Upper lobe of right lung (tissue), 1 donor: Measurements from ENCODE around the gene KIR2DL3. TPM values are rescaled to one million over a fixed set of nuclear protein-coding genes. Genes with fewer than 3 reads are reported as not detected.

Experiments used
- ATAC-seq: fragments of 200-7000 bp; cut with Tn5 transposase; one replicate; pipeline ENCODE4 v1.9.1; 2020; ENCODE audit warnings: mild to moderate bottlenecking, moderate library complexity
- DNase-seq: peaks from one replicate; pipeline ENCODE4 v3.0.0-alpha.2; 2020
- H3K27ac ChIP-seq: fragments of 200-600 bp; one replicate; pipeline ENCODE4 v1.8.0; 2022
- H3K27me3 ChIP-seq: fragments of 200-600 bp; one replicate; pipeline ENCODE4 v1.8.0; 2022; ENCODE audit warnings: mild to moderate bottlenecking
- H3K36me3 ChIP-seq: fragments of 200-600 bp; one replicate; pipeline ENCODE4 v1.8.0; 2022
- H3K4me1 ChIP-seq: fragments of 200-600 bp; one replicate; pipeline ENCODE4 v1.8.0; 2022
- H3K4me3 ChIP-seq: fragments of 200-600 bp; one replicate; pipeline ENCODE4 v1.8.0; 2022; ENCODE audit warnings: mild to moderate bottlenecking
- H3K9me3 ChIP-seq: fragments of 200-600 bp; one replicate; pipeline ENCODE4 v1.8.0; 2022
- intact Hi-C: fragments of 100-400 bp; cut with DNase I; formaldehyde crosslinking; loops from one replicate; pipeline ENCODE4 v1.11.0; 2022
- total RNA-seq: library from RNA; stranded (reverse); fragmentation: NEBNext Ultra II Directional; extraction: Animal tissue kit (Norgen Biotek cat#: 25700); gene quantifications from one replicate; pipeline ENCODE4 v1.2.1, GENCODE V29; 2021
- TF ChIP-seq, protein P1 (sequence below): fragments of 200-600 bp; IDR thresholded peaks from one replicate; pipeline ENCODE4 v1.8.0; 2022; ENCODE audit warnings: antibody characterized with exemption
- donor health status: DM: no; HTN: yes; CAD: no; lungs with severe emphysema.

Gene KIR2DL3
- total RNA-seq, 1 donor from 2014 or later = not detected

DNA sequence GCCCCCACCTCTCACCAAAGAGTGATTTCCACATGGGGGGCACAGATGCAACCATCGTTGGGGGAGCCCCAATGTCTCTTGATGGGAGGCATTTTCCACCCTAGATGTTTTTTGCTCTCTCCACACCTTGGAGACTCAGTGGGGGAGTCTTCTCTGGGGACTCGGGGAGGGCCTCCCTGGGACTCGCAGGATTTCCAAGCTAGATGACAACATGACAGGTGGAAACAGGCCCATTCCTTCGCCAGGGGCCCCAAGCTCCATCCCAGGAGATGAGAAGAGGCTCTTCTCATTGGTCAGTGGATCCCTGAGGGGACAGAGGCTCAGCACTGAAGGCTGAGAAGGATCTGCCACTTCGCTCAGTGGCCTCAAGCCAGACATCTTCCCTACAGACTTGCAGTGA, 52.4 kb downstream of the KIR2DL3 start:
- TF ChIP-seq, protein P1, sequence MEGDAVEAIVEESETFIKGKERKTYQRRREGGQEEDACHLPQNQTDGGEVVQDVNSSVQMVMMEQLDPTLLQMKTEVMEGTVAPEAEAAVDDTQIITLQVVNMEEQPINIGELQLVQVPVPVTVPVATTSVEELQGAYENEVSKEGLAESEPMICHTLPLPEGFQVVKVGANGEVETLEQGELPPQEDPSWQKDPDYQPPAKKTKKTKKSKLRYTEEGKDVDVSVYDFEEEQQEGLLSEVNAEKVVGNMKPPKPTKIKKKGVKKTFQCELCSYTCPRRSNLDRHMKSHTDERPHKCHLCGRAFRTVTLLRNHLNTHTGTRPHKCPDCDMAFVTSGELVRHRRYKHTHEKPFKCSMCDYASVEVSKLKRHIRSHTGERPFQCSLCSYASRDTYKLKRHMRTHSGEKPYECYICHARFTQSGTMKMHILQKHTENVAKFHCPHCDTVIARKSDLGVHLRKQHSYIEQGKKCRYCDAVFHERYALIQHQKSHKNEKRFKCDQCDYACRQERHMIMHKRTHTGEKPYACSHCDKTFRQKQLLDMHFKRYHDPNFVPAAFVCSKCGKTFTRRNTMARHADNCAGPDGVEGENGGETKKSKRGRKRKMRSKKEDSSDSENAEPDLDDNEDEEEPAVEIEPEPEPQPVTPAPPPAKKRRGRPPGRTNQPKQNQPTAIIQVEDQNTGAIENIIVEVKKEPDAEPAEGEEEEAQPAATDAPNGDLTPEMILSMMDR = no peak
- DNase-seq = no peak
- peaks cover 3% of the 10 kb centered on the region for H3K27me3 ChIP-seq
- intact Hi-C loops = no loop called here
- no peak overlapping the region for H3K4me3 ChIP-seq
- H3K4me1 ChIP-seq = no peaks in the 10 kb centered on the region
- no peak overlapping the region for H3K27ac ChIP-seq
- no peaks in the 10 kb centered on the region for H3K9me3 ChIP-seq
- H3K36me3 ChIP-seq = no peaks in the 10 kb centered on the region
- no peak for ATAC-seq

DNA sequence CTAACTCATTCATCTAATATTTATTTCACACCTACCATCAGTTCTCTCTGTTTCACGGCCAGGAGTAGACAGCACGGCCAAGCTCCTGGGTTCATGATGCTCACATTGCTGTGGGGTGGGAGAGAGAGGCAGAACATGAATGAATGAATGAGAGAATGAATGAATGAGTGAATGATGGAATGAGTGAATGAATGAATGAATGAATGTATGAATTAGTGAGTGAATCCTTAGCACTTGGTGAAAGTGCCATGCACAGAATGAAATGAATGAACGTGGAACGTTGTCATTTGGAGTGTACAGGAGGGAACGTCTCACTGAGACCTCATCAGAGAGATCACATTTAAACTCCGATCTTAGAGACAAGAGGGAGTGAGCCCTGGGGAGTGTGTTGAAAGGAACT, 53.2 kb downstream of the KIR2DL3 start:
- Histone ChIP-seq H3K27me3 (no peaks in the 10 kb centered on the region), H3K4me3 (no peak overlapping the region), H3K36me3 (no peaks in the 10 kb centered on the region), H3K4me1 (no peaks in the 10 kb centered on the region), H3K9me3 (no peaks in the 10 kb centered on the region), H3K27ac (no peak overlapping the region)
- intact Hi-C loops = no loop called here
- TF ChIP-seq, protein P1 = no peak
- ATAC-seq (no peak), DNase-seq (no peak)

DNA sequence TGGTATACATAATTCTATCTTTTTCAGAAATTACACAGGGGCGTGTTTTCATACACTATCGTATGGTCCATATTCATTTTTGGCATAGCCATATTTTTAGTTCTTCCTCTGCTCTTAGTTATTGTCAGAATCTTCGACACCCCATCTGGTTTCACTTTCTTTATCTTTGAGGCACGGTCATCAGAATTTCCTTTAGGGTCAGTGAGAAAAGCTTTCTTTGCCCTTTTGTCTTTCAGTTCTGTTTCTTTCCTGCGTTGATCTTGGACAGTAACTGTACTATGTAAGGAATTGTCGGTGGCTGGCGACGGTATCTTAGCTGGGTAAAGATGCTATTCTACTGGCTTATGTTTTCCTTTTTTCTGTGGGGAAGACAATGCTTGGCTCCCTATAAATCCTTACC, 54.5 kb downstream of the KIR2DL3 start:
- TF ChIP-seq, protein P1 = no peak
- intact Hi-C loops = no loop called here
- ATAC-seq (no peak), DNase-seq (no peak)
- Histone ChIP-seq H3K4me3 (peak overlapping the region; percentile 32), H3K27ac (no peak overlapping the region), H3K9me3 (no peaks in the 10 kb centered on the region), H3K36me3 (no peaks in the 10 kb centered on the region), H3K27me3 (peaks cover 3% of the 10 kb centered on the region), H3K4me1 (no peaks in the 10 kb centered on the region)

DNA sequence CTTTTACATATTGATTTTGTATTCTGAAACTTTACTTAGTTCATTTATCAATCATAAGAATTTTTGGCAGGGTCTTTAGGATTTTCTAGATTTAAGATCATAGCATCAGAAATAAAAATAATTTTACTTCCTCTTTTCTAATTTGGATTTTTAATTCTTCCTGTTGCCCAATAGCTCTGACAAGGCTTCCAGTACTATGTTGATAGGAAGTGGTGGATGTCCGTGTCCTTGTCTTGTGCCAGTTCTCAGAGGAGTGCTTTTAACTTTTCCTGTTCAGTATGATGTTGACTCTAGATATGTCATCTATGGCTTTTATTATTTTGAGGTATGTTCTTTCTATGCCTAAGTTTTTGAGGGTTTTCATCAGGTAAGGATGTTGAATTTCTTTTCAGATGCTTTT, 57.4 kb downstream of the KIR2DL3 start:
- DNase-seq (no peak), ATAC-seq (no peak)
- no peaks in the 10 kb centered on the region for H3K4me1 ChIP-seq
- H3K27ac ChIP-seq = no peak overlapping the region
- intact Hi-C loops = no loop called here
- no peaks in the 10 kb centered on the region for H3K36me3 ChIP-seq
- no peak overlapping the region for H3K4me3 ChIP-seq
- peaks cover 5% of the 10 kb centered on the region for H3K27me3 ChIP-seq
- TF ChIP-seq, protein P1 = no peak
- no peaks in the 10 kb centered on the region for H3K9me3 ChIP-seq

Other genes starting within 250 kb of the KIR2DL3 start
- gene LAIR2, start 235.7 kb upstream of the KIR2DL3 start, total RNA-seq = not detected
- 15.4 TPM for gene LILRA2, start 164.7 kb upstream of the KIR2DL3 start, total RNA-seq
- gene LILRA1, start 144.9 kb upstream of the KIR2DL3 start, total RNA-seq = 4.7 TPM
- 23.6 TPM for gene LILRB1, start 108.0 kb upstream of the KIR2DL3 start, total RNA-seq
- 29.8 TPM for gene LILRB4, start 75.5 kb upstream of the KIR2DL3 start, total RNA-seq
- not detected for gene KIR3DL3, start 14.1 kb upstream of the KIR2DL3 start, total RNA-seq
- 0.58 TPM for gene KIR2DL1, start 31.3 kb downstream of the KIR2DL3 start, total RNA-seq
- gene KIR2DL4, start 65.1 kb downstream of the KIR2DL3 start, total RNA-seq = 0.46 TPM
- 0.23 TPM for gene KIR3DL1, start 78.0 kb downstream of the KIR2DL3 start, total RNA-seq
- 0.41 TPM for gene KIR2DS4, start 94.2 kb downstream of the KIR2DL3 start, total RNA-seq
- 0.35 TPM for gene KIR3DL2, start 111.9 kb downstream of the KIR2DL3 start, total RNA-seq
- 3.2 TPM for gene FCAR, start 135.7 kb downstream of the KIR2DL3 start, total RNA-seq
- gene NCR1, start 167.6 kb downstream of the KIR2DL3 start, total RNA-seq = 1.5 TPM
- not detected for gene NLRP7, start 209.0 kb downstream of the KIR2DL3 start, total RNA-seq
- 21.4 TPM for gene NLRP2, start 227.9 kb downstream of the KIR2DL3 start, total RNA-seq